ENCODE measurements around the gene SLC22A4. TPM values are rescaled to one million over a fixed set of nuclear protein-coding genes. Genes with fewer than 3 reads are reported as not detected.
A peak's percentile ranks its signal among the peaks of the same experiment; 100 is the strongest.

Gene SLC22A4
- total RNA-seq, 2 experiments from 2014 or later: 0.14 TPM; not detected in 1

GRCh38 chr5:132275367-132276220 is 18.6 kb upstream of the SLC22A4 start:
- H3K27me3 Mint-ChIP-seq: peaks cover 13% of the 10 kb centered on the region
- ATAC-seq (ENCODE audit: low read depth) (no peak), DNase-seq (no peak)
- POLR2A ChIA-PET: no interaction called here
- no peak overlapping the region for H3K27ac Mint-ChIP-seq
- no peak overlapping the region for H3K4me3 Mint-ChIP-seq
- no peaks in the 10 kb centered on the region for H3K36me3 Mint-ChIP-seq
- H3K4me1 Mint-ChIP-seq: peaks cover 9% of the 10 kb centered on the region
- H3K9me3 Mint-ChIP-seq: no peaks in the 10 kb centered on the region

GRCh38 chr5:132277256-132277655 is 16.9 kb upstream of the SLC22A4 start:
- Mint-ChIP-seq H3K27me3 (peaks cover 16% of the 10 kb centered on the region), H3K4me3 (no peak overlapping the region), H3K27ac (no peak overlapping the region), H3K36me3 (no peaks in the 10 kb centered on the region), H3K9me3 (no peaks in the 10 kb centered on the region), H3K4me1 (peaks cover 4% of the 10 kb centered on the region)
- DNase-seq (no peak), ATAC-seq (ENCODE audit: low read depth) (no peak)
- POLR2A ChIA-PET: no interaction called here

- Mint-ChIP-seq H3K4me1 (no peaks in the 10 kb centered on the region), H3K4me3 (no peak overlapping the region), H3K36me3 (no peaks in the 10 kb centered on the region), H3K27ac (no peak overlapping the region), H3K27me3 (peaks cover 11% of the 10 kb centered on the region), H3K9me3 (no peaks in the 10 kb centered on the region)
- POLR2A ChIA-PET: no interaction called here
- DNase-seq: no peak
- no peak for ATAC-seq (ENCODE audit: low read depth)
These were observed 16.0 kb upstream of the SLC22A4 start for GRCh38 chr5:132277971-132278853.

GRCh38 chr5:132279801-132280200 is 14.4 kb upstream of the SLC22A4 start:
- H3K27ac Mint-ChIP-seq: no peak overlapping the region
- H3K4me3 Mint-ChIP-seq: no peak overlapping the region
- POLR2A ChIA-PET: no interaction called here
- H3K4me1 Mint-ChIP-seq: no peaks in the 10 kb centered on the region
- ATAC-seq (ENCODE audit: low read depth) (no peak), DNase-seq (no peak)
- H3K9me3 Mint-ChIP-seq: no peaks in the 10 kb centered on the region
- H3K36me3 Mint-ChIP-seq: no peaks in the 10 kb centered on the region
- H3K27me3 Mint-ChIP-seq: peaks cover 9% of the 10 kb centered on the region

GRCh38 chr5:132280371-132281240 is 13.6 kb upstream of the SLC22A4 start:
- Mint-ChIP-seq H3K27ac (no peak overlapping the region), H3K4me1 (no peaks in the 10 kb centered on the region), H3K36me3 (no peaks in the 10 kb centered on the region), H3K9me3 (no peaks in the 10 kb centered on the region), H3K4me3 (no peak overlapping the region), H3K27me3 (peaks cover 10% of the 10 kb centered on the region)
- no peak for DNase-seq
- ATAC-seq (ENCODE audit: low read depth): no peak
- POLR2A ChIA-PET: interaction anchor here (1.0 to 1.3 kb wide), 2 partner anchors 8 to 13 kb away, joined by 3 to 4 read pairs; partner anchors contain the start of gene SLC22A4

- peaks cover 10% of the 10 kb centered on the region for H3K27me3 Mint-ChIP-seq
- H3K36me3 Mint-ChIP-seq: no peaks in the 10 kb centered on the region
- no peaks in the 10 kb centered on the region for H3K9me3 Mint-ChIP-seq
- ATAC-seq (ENCODE audit: low read depth) (no peak), DNase-seq (no peak)
- POLR2A ChIA-PET: interaction anchor here (1.3 kb wide), 1 partner anchor 10 kb away, joined by 4 read pairs; no protein-coding TSS in a partner anchor
- H3K4me1 Mint-ChIP-seq: no peaks in the 10 kb centered on the region
- H3K4me3 Mint-ChIP-seq: no peak overlapping the region
- H3K27ac Mint-ChIP-seq: no peak overlapping the region
These were observed 12.2 kb upstream of the SLC22A4 start for GRCh38 chr5:132281856-132282614.

- no peak overlapping the region for H3K4me3 Mint-ChIP-seq
- H3K27ac Mint-ChIP-seq: no peak overlapping the region
- POLR2A ChIA-PET: no interaction called here
- H3K36me3 Mint-ChIP-seq: no peaks in the 10 kb centered on the region
- ATAC-seq (ENCODE audit: low read depth) (no peak), DNase-seq (no peak)
- H3K4me1 Mint-ChIP-seq: no peaks in the 10 kb centered on the region
- peaks cover 13% of the 10 kb centered on the region for H3K27me3 Mint-ChIP-seq
- H3K9me3 Mint-ChIP-seq: peaks cover 1% of the 10 kb centered on the region
These were observed 10.7 kb upstream of the SLC22A4 start for GRCh38 chr5:132283423-132284043.

GRCh38 chr5:132289097-132289496 is 5.1 kb upstream of the SLC22A4 start:
- POLR2A ChIA-PET: no interaction called here
- DNase-seq (no peak), ATAC-seq (ENCODE audit: low read depth) (no peak)
- H3K27ac Mint-ChIP-seq: no peak overlapping the region
- peaks cover 15% of the 10 kb centered on the region for H3K27me3 Mint-ChIP-seq
- H3K4me3 Mint-ChIP-seq: no peak overlapping the region
- peaks cover 1% of the 10 kb centered on the region for H3K9me3 Mint-ChIP-seq
- peaks cover 2% of the 10 kb centered on the region for H3K4me1 Mint-ChIP-seq
- H3K36me3 Mint-ChIP-seq: no peaks in the 10 kb centered on the region

- no peak overlapping the region for H3K4me3 Mint-ChIP-seq
- DNase-seq: no peak
- peaks cover 9% of the 10 kb centered on the region for H3K27me3 Mint-ChIP-seq
- no peak for ATAC-seq (ENCODE audit: low read depth)
- no peaks in the 10 kb centered on the region for H3K36me3 Mint-ChIP-seq
- POLR2A ChIA-PET: interaction anchor here (0.6 kb wide), 1 partner anchor 379 kb away, joined by 4 read pairs; no protein-coding TSS in a partner anchor
- H3K9me3 Mint-ChIP-seq: peaks cover 1% of the 10 kb centered on the region
- H3K4me1 Mint-ChIP-seq: peaks cover 15% of the 10 kb centered on the region
- no peak overlapping the region for H3K27ac Mint-ChIP-seq
These were observed 3.2 kb upstream of the SLC22A4 start for GRCh38 chr5:132291026-132291425.

GRCh38 chr5:132293066-132293991 is 865 bp upstream of the SLC22A4 start:
- POLR2A ChIA-PET: interaction anchor here (0.5 to 1.7 kb wide), 8 partner anchors 11 to 671 kb away, joined by 3 to 5 read pairs (median 3); partner anchors contain the start of gene SLC22A5
- H3K36me3 Mint-ChIP-seq: no peaks in the 10 kb centered on the region

More at GRCh38 chr5:132293066-132293991, 865 bp upstream of the SLC22A4 start:
- peak overlapping the region; percentile 91 for H3K4me3 Mint-ChIP-seq
- H3K4me1 Mint-ChIP-seq: peaks cover 17% of the 10 kb centered on the region
- ATAC-seq (ENCODE audit: low read depth) (peak; percentile 56), DNase-seq (peak; percentile 75)
- H3K27ac Mint-ChIP-seq: peak overlapping the region; percentile 60
- peaks cover 6% of the 10 kb centered on the region for H3K27me3 Mint-ChIP-seq
- peaks cover 1% of the 10 kb centered on the region for H3K9me3 Mint-ChIP-seq
